Naive thymus-derived CD4-positive, alpha-beta T cell (primary cell): ENCODE measurements around the gene MUSTN1. TPM values are rescaled to one million over a fixed set of nuclear protein-coding genes. Genes with fewer than 3 reads are reported as not detected.

Source experiments
- ATAC-seq: fragments of 150-1000 bp; cut with Tn5 transposase; 2 replicates; pipeline ENCODE4 v1.10.0; 2021; ENCODE audit warnings: mild to moderate bottlenecking, moderate library complexity
- CTCF ChIA-PET: fragments of 350-600 bp; sonication (Branson Sonifier 250); formaldehyde crosslinking; loops from one replicate; lab custom pipeline; 2021; ENCODE audit warnings: antibody characterized with exemption; lab: Charles Lee
- POLR2A ChIA-PET: fragments of 350-600 bp; sonication (Branson Sonifier 250); formaldehyde crosslinking; loops from one replicate; lab custom pipeline; 2021; ENCODE audit warnings: antibody characterized with exemption, inconsistent platforms; lab: Charles Lee
- DNase-seq, 9 donors: peaks; one replicate each; pipeline versions ENCODE4 v3.0.0 to v3.0.0-alpha.2; 2020 to 2022; ENCODE audit warnings: mixed read lengths in 1 of 9
- H3K27ac ChIP-seq: one replicate; pipeline ENCODE4 v1.7.0; 2013; ENCODE audit warnings: mild to moderate bottlenecking, low read depth, low read length, moderate library complexity
- H3K27me3 ChIP-seq, 2 donors: one replicate each; pipeline ENCODE4 v1.7.0; 2013; ENCODE audit warnings: low read length in 2 of 2, mild to moderate bottlenecking in 2 of 2, moderate library complexity in 2 of 2; ENCODE audit not compliant: control insufficient read depth in 2 of 2, insufficient read depth in 2 of 2
- H3K36me3 ChIP-seq, 3 experiments: 1 replicate in 2 of 3; 2 replicates in 1 of 3; pipeline ENCODE4 v1.7.0; 2013; ENCODE audit warnings: low read length in 3 of 3, mild to moderate bottlenecking in 3 of 3, moderate library complexity in 1 of 3; ENCODE audit not compliant: insufficient read depth in 3 of 3, control insufficient read depth in 2 of 3
- H3K4me1 ChIP-seq, 2 donors: one replicate each; pipeline ENCODE4 v1.7.0; 2013; ENCODE audit warnings: low read length in 2 of 2, mild to moderate bottlenecking in 2 of 2, moderate library complexity in 1 of 2; ENCODE audit not compliant: control insufficient read depth in 2 of 2, insufficient read depth in 2 of 2
- H3K4me3 ChIP-seq: 2 replicates; pipeline ENCODE4 v1.7.0; 2013; ENCODE audit warnings: mild to moderate bottlenecking, low read length
- H3K9me3 ChIP-seq, 3 experiments: 1 replicate in 2 of 3; 2 replicates in 1 of 3; pipeline ENCODE4 v1.7.0; 2013; ENCODE audit warnings: low read length in 3 of 3; ENCODE audit not compliant: control insufficient read depth in 2 of 3
- H3K27ac Mint-ChIP-seq, 9 donors: one replicate each; pipeline ENCODE4 v1.8.0; 2020 to 2022; ENCODE audit warnings: mixed read lengths in 9 of 9, mild to moderate bottlenecking in 8 of 9, moderate library complexity in 5 of 9, inconsistent platforms in 2 of 9
- H3K27me3 Mint-ChIP-seq, 5 donors: one replicate each; pipeline ENCODE4 v1.8.0; 2021 to 2022; ENCODE audit warnings: mixed read lengths in 5 of 5, mild to moderate bottlenecking in 1 of 5
- H3K36me3 Mint-ChIP-seq, 5 donors: one replicate each; pipeline ENCODE4 v1.8.0; 2020 to 2022; ENCODE audit warnings: mixed read lengths in 5 of 5, mild to moderate bottlenecking in 3 of 5, inconsistent platforms in 1 of 5
- H3K4me1 Mint-ChIP-seq, 7 donors: one replicate each; pipeline ENCODE4 v1.8.0; 2020 to 2022; ENCODE audit warnings: mixed read lengths in 7 of 7, mild to moderate bottlenecking in 3 of 7, inconsistent platforms in 1 of 7
- H3K4me3 Mint-ChIP-seq, 10 donors: one replicate each; pipeline ENCODE4 v1.8.0; 2020 to 2022; ENCODE audit warnings: mild to moderate bottlenecking in 10 of 10, mixed read lengths in 10 of 10, moderate library complexity in 6 of 10, inconsistent platforms in 2 of 10
- H3K9me3 Mint-ChIP-seq, 11 donors: one replicate each; pipeline ENCODE4 v1.8.0; 2020 to 2022; ENCODE audit warnings: mixed read lengths in 11 of 11, mild to moderate bottlenecking in 4 of 11, inconsistent platforms in 1 of 11, moderate library complexity in 1 of 11
- intact Hi-C, 2 donors: fragments of 100-400 bp; cut with micrococcal nuclease; formaldehyde crosslinking; loops; one replicate each; pipeline ENCODE4 v1.15.1; 2023
- polyA plus RNA-seq, 2 donors: library from polyadenylated mRNA; unstranded; fragments of 300-500 nt; fragmentation: Illumina TruSeq; gene quantifications; one replicate each; pipeline ENCODE4 v1.2.3, GENCODE V29; 2021
- total RNA-seq, 6 experiments: library from RNA in 5 of 6; stranded (reverse) in 5 of 6; gene quantifications; 1 replicate in 5 of 6; 2 replicates in 1 of 6; pipeline ENCODE4 v1.2.3 and lab custom pipeline; 2021 to 2026

MUSTN1 gene
- total and polyA plus RNA-seq, 7 experiments from 2014 or later, result 0.76 to 10.0 (median 2.6) TPM; not detected in 2

DNA sequence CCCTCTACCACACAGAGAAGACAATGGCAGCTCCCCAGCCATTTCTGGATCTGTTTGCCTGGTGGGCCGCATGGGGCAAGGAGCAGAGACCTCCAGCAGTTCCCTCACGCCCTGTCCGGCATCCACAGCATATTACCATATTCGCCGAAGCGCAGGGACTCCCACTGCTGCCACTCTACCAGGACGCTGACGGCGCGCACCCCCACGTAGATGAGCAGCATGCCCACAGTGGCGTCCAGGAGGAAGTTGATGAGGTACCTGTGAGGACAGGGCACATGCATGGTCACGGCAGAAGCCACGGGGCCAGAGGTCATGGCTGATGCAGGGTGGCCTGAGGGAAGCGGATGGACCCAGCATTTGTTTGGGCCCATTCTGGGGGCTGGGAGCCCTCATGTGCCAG, 14.8 kb upstream of the MUSTN1 start:
- Histone ChIP-seq H3K4me1 (no peaks in the 10 kb centered on the region), H3K27ac (no peak overlapping the region), H3K4me3 (no peak overlapping the region), H3K27me3 (no peaks in the 10 kb centered on the region), H3K36me3 (peaks cover 0 to 52% (median 3%) of the 10 kb centered on the region in 3 experiments), H3K9me3 (no peaks in the 10 kb centered on the region)
- ChIA-PET CTCF (no interaction called here), POLR2A (no interaction called here)
- no peak for ATAC-seq
- Mint-ChIP-seq H3K27me3 (no peaks in the 10 kb centered on the region), H3K4me3 (no peak overlapping the region), H3K4me1 (peaks cover 0 to under 1% (median 0%) of the 10 kb centered on the region in 7 donors), H3K36me3 (peaks cover 0 to 38% (median 3%) of the 10 kb centered on the region in 5 donors), H3K9me3 (no peaks in the 10 kb centered on the region), H3K27ac (no peak overlapping the region)
- no peak for DNase-seq
- intact Hi-C loops, result loop anchor here (2.0 to 5.0 kb wide), 4 partner anchors 83 to 348 kb away; no protein-coding TSS in a partner anchor

DNA sequence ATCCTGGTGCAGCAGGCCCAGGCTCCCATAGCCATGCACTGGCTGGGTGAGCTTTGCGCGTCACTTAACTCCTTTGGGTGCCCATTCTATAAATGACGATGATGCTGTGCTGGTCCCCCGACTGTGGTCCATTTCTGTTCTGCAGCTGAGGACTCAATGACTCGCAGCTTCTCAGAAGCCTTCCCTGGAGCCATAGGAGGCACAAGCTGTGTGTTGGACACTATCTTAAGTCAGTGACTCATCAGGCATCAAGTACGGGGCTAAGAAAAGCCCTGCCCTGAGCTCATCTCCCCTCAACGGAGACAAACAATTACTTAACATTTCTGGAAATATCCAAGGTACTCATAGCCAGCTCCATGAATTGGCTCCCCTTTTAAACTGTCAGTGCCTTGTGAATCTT, 13.8 kb upstream of the MUSTN1 start:
- peaks cover 0 to 37% (median 2%) of the 10 kb centered on the region in 5 donors for H3K36me3 Mint-ChIP-seq
- H3K27ac ChIP-seq, result no peak overlapping the region
- peaks cover 0 to 7% (median 0%) of the 10 kb centered on the region in 7 donors for H3K4me1 Mint-ChIP-seq
- CTCF ChIA-PET, result no interaction called here
- ATAC-seq (no peak), DNase-seq (no peak)
- no peaks in the 10 kb centered on the region for H3K9me3 ChIP-seq
- no peak overlapping the region for H3K27ac Mint-ChIP-seq
- no peaks in the 10 kb centered on the region for H3K27me3 ChIP-seq
- no peak overlapping the region for H3K4me3 ChIP-seq
- H3K4me3 Mint-ChIP-seq, result no peak overlapping the region
- H3K36me3 ChIP-seq, result peaks cover 0 to 61% (median 3%) of the 10 kb centered on the region in 3 experiments
- POLR2A ChIA-PET, result no interaction called here
- H3K4me1 ChIP-seq, result no peaks in the 10 kb centered on the region
- no peaks in the 10 kb centered on the region for H3K9me3 Mint-ChIP-seq
- intact Hi-C loops, result no loop called here
- no peaks in the 10 kb centered on the region for H3K27me3 Mint-ChIP-seq

DNA sequence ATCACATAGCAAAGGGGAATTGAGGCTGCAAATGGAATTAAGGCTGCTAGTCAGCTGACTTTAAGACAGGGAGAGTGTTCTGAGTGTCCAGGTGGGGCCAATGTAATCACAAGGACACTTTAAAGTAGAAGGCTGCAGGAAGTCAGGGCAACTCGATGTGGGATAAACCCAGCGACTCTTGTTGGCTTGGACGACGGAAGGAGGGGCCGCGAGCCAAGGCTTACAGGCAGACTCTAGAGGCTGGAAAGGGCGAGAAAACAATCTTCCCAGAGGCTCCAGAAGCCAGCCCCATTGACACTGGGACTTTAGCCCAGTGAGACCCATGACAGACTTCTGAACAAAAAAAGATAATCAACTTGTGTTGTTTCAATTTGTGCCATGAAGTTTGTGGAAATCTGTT, 12.9 kb upstream of the MUSTN1 start:
- Mint-ChIP-seq H3K9me3 (no peaks in the 10 kb centered on the region), H3K4me1 (peaks cover 0 to 8% (median 0%) of the 10 kb centered on the region in 7 donors), H3K27me3 (no peaks in the 10 kb centered on the region), H3K36me3 (peaks cover 0 to 32% (median 0%) of the 10 kb centered on the region in 5 donors), H3K4me3 (no peak overlapping the region), H3K27ac (peak overlapping the region in 1 of 9 donors; percentile 48)
- no peak for ATAC-seq
- no peaks in the 10 kb centered on the region for H3K4me1 ChIP-seq
- H3K4me3 ChIP-seq, result no peak overlapping the region
- DNase-seq, result no peak
- intact Hi-C loops, result no loop called here
- POLR2A ChIA-PET, result no interaction called here
- H3K9me3 ChIP-seq, result no peaks in the 10 kb centered on the region
- no peaks in the 10 kb centered on the region for H3K27me3 ChIP-seq
- H3K36me3 ChIP-seq, result peaks cover 0 to 67% (median 4%) of the 10 kb centered on the region in 3 experiments
- H3K27ac ChIP-seq, result no peak overlapping the region
- CTCF ChIA-PET, result no interaction called here

DNA sequence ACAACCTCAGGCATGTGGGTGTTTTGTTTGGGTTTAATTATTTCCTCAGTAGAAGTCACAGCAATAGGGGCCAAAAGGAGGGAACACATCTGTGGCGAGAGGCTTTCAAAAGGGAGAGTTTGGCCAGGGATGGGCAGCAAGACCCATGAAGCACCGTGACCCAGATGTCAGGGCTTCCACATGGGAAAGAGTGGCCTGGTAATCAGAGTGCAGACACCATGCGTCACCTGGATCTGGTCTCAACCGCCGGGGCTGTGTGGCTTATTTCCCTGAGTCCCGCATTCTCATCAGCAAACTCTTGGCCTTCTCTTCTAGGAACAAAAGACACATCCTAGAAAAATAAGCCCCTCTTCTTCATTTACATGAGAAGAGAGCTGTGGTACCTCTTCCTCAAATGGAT, 12.4 kb upstream of the MUSTN1 start:
- Histone ChIP-seq H3K27ac (no peak overlapping the region), H3K4me1 (no peaks in the 10 kb centered on the region), H3K4me3 (no peak overlapping the region), H3K9me3 (no peaks in the 10 kb centered on the region), H3K27me3 (no peaks in the 10 kb centered on the region), H3K36me3 (peaks cover 0 to 67% (median 8%) of the 10 kb centered on the region in 3 experiments)
- CTCF ChIA-PET, result no interaction called here
- Mint-ChIP-seq H3K27me3 (no peaks in the 10 kb centered on the region), H3K9me3 (no peaks in the 10 kb centered on the region), H3K4me3 (no peak overlapping the region), H3K4me1 (peaks cover 0 to 8% (median 0%) of the 10 kb centered on the region in 7 donors), H3K27ac (peak overlapping the region in 2 of 9 donors; percentile 31 to 48), H3K36me3 (peaks cover 0 to 33% (median 0%) of the 10 kb centered on the region in 5 donors)
- ATAC-seq, result no peak
- no peak for DNase-seq
- POLR2A ChIA-PET, result no interaction called here
- intact Hi-C loops, result no loop called here

DNA sequence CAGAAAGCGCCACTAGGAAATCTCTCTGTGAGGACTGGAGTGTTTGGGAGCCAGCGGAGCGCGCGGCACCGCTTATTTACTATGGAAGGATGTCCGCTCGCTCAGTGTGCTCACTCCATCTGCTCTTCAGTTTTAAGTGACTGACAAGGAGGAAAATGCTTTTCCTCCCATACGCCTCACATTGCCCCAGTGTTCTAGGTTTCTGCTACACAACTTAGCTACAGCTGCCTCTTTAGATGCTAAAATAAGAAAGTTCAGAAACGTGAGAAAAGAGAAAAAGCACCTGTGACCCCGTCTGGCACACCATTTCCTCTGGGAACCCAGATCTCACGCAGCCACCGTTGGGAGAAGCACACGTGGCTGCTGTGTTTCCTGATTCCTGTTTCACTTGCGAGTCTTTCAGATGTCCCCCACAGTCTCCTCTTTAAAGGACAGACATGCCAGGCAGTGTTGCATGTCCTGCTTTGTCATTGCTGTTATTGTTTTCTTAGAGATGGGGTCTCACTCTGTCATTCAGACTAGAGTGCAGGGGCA, 11.7 kb upstream of the MUSTN1 start:
- H3K27me3 Mint-ChIP-seq, result no peaks in the 10 kb centered on the region
- intact Hi-C loops, result no loop called here
- no peaks in the 10 kb centered on the region for H3K9me3 Mint-ChIP-seq
- Histone ChIP-seq H3K4me3 (no peak overlapping the region), H3K27me3 (no peaks in the 10 kb centered on the region), H3K36me3 (peaks cover 0 to 68% (median 8%) of the 10 kb centered on the region in 3 experiments), H3K27ac (no peak overlapping the region), H3K4me1 (no peaks in the 10 kb centered on the region), H3K9me3 (no peaks in the 10 kb centered on the region)
- POLR2A ChIA-PET, result no interaction called here
- no peak overlapping the region for H3K4me3 Mint-ChIP-seq
- ATAC-seq, result no peak
- peaks cover 0 to 9% (median 0%) of the 10 kb centered on the region in 7 donors for H3K4me1 Mint-ChIP-seq
- H3K27ac Mint-ChIP-seq, result peak overlapping the region in 2 of 9 donors; percentile 21 to 75
- no peak for DNase-seq
- peaks cover 0 to 32% (median 2%) of the 10 kb centered on the region in 5 donors for H3K36me3 Mint-ChIP-seq
- CTCF ChIA-PET, result no interaction called here

DNA sequence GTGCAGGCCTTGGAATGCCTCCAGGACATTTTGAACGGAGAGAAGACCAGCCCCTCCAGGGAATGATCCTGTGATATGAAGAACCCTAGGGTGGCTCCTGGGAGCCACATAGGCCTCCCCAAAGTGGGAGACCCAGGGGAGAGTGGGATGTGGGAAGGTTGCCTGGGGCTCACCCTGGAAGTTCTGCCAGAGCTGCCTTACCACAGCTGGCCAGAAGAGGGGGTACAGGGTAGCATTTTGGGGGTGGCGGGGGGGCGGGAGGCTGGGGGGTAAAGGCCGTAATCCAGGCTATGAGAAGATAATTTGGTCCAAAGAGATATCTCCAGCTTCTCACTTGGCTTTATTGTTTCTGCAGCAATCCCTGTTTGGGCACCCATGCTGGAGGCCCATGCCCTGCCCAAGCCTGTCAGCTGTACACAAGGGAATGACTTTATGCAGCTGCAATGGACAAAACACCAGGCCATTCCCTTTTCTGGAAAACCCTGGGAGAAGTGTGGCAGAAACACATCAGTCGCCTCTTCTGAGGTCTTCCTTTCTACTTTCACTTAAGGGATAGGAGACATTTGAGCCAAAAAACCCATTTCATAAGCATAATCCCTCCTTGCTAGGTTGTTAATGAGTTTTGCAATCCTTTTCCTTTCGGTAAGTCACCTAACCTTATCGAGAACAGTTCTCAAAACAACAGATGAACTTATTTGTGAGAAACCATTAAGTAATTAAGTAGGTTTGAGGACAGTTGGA, 11.0 kb upstream of the MUSTN1 start:
- Histone ChIP-seq H3K9me3 (no peaks in the 10 kb centered on the region), H3K4me1 (no peaks in the 10 kb centered on the region), H3K36me3 (peaks cover 0 to 71% (median 8%) of the 10 kb centered on the region in 3 experiments), H3K27ac (no peak overlapping the region), H3K27me3 (no peaks in the 10 kb centered on the region), H3K4me3 (no peak overlapping the region)
- intact Hi-C loops, result loop anchor here in 1 of 2 donors (1.0 to 2.0 kb wide), 2 partner anchors 89 to 226 kb away; no protein-coding TSS in a partner anchor
- Mint-ChIP-seq H3K27ac (no peak overlapping the region), H3K4me1 (peaks cover 0 to 10% (median 0%) of the 10 kb centered on the region in 7 donors), H3K9me3 (no peaks in the 10 kb centered on the region), H3K27me3 (no peaks in the 10 kb centered on the region), H3K4me3 (no peak overlapping the region), H3K36me3 (peaks cover 0 to 37% (median 4%) of the 10 kb centered on the region in 5 donors)
- peak; percentile 49 for ATAC-seq
- ChIA-PET POLR2A (no interaction called here), CTCF (no interaction called here)
- DNase-seq, result peak in 3 of 9 donors; percentile 7 to 24 (median 14)
